Lower leg skin (tissue), 3 donors: ENCODE results near the gene OVOL2.

Experiments used
- CTCF ChIP-seq, 3 donors: fragments of 450-650 bp; IDR thresholded peaks; one replicate each; pipeline ENCODE4 v1.5.1; 2016; ENCODE audit warnings: antibody characterized with exemption in 3 of 3, mild to moderate bottlenecking in 3 of 3, moderate library complexity in 2 of 3
- POLR2A ChIP-seq, 2 donors: fragments of 450-650 bp; IDR thresholded peaks; one replicate each; pipeline ENCODE4 v1.6.1; 2016 to 2017; ENCODE audit warnings: antibody characterized with exemption in 2 of 2, mild to moderate bottlenecking in 1 of 2, moderate library complexity in 1 of 2

DNA sequence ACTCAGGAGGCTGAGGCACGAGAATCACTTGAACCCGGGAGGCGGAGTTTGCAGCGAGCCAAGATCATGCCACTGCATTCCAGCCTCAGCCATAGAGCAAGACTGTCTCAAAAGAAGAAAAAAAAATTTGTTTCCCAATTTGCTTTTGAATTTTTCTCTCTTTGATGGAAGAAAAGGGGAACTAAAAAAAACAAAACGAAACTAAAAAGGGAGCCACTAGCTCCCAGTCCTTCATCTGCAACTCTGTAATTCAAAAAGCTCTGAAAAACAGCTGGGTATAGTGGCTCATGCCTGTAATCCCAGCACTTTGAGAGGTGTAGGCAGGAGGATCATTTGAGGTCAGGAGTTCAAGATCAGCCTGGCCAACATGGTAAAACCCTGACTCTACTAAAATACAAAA lies 9.5 kb downstream of the OVOL2 start:
- TF ChIP-seq CTCF (IDR thresholded peaks at IDR 0.05) (no peak), POLR2A (IDR thresholded peaks at IDR 0.05) (no peak)
